ENCODE data around the gene NR6A1.

Gene NR6A1

GRCh38 chr9:124550072-124550471 is 221.0 kb downstream of the NR6A1 start:
- TF ChIP-seq CTCF (IDR thresholded peaks at IDR 0.05), result no peak
- no peaks in the 10 kb centered on the region for H3K79me2 ChIP-seq
- H3K27me3 ChIP-seq (ENCODE audit: control insufficient read depth, insufficient read depth, low read length), result no peaks in the 10 kb centered on the region
- no peak overlapping the region for H3K9ac ChIP-seq
- H3K27ac ChIP-seq, result no peak overlapping the region
- peaks cover 2% of the 10 kb centered on the region for H3K4me1 ChIP-seq
- H3K36me3 ChIP-seq (ENCODE audit: control insufficient read depth, insufficient read depth, low read length), result no peaks in the 10 kb centered on the region
- H3K9me3 ChIP-seq (ENCODE audit: control insufficient read depth, low read length), result no peaks in the 10 kb centered on the region
- no peak overlapping the region for H3K4me3 ChIP-seq (ENCODE audit: low read depth, low read length)
- no peak overlapping the region for H2AFZ ChIP-seq
- H3K4me2 ChIP-seq (ENCODE audit: low read length), result no peak overlapping the region

GRCh38 chr9:124549016-124549415 is 222.1 kb downstream of the NR6A1 start:
- no peaks in the 10 kb centered on the region for H3K79me2 ChIP-seq
- no peaks in the 10 kb centered on the region for H3K27me3 ChIP-seq (ENCODE audit: control insufficient read depth, insufficient read depth, low read length)
- no peak overlapping the region for H3K27ac ChIP-seq
- H3K9ac ChIP-seq, result no peak overlapping the region
- no peak overlapping the region for H3K4me3 ChIP-seq (ENCODE audit: low read depth, low read length)
- no peak overlapping the region for H2AFZ ChIP-seq
- no peaks in the 10 kb centered on the region for H3K9me3 ChIP-seq (ENCODE audit: control insufficient read depth, low read length)
- no peaks in the 10 kb centered on the region for H3K36me3 ChIP-seq (ENCODE audit: control insufficient read depth, insufficient read depth, low read length)
- H3K4me1 ChIP-seq, result peaks cover 2% of the 10 kb centered on the region
- TF ChIP-seq CTCF (IDR thresholded peaks at IDR 0.05), result no peak
- H3K4me2 ChIP-seq (ENCODE audit: low read length), result no peak overlapping the region

GRCh38 chr9:124544535-124544934 is 226.6 kb downstream of the NR6A1 start:
- no peaks in the 10 kb centered on the region for H3K4me1 ChIP-seq
- TF ChIP-seq CTCF (IDR thresholded peaks at IDR 0.05), result no peak

GRCh38 chr9:124541824-124542223 is 229.3 kb downstream of the NR6A1 start:
- H3K9me3 ChIP-seq (ENCODE audit: control insufficient read depth, low read length), result no peaks in the 10 kb centered on the region
- no peak overlapping the region for H3K9ac ChIP-seq
- no peak overlapping the region for H2AFZ ChIP-seq
- no peaks in the 10 kb centered on the region for H3K36me3 ChIP-seq (ENCODE audit: control insufficient read depth, insufficient read depth, low read length)
- TF ChIP-seq CTCF (IDR thresholded peaks at IDR 0.05), result no peak
- no peak overlapping the region for H3K4me2 ChIP-seq (ENCODE audit: low read length)
- H3K27ac ChIP-seq, result no peak overlapping the region
- no peak overlapping the region for H3K4me3 ChIP-seq (ENCODE audit: low read depth, low read length)
- H3K27me3 ChIP-seq (ENCODE audit: control insufficient read depth, insufficient read depth, low read length), result no peaks in the 10 kb centered on the region
- H3K79me2 ChIP-seq, result no peaks in the 10 kb centered on the region
- no peaks in the 10 kb centered on the region for H3K4me1 ChIP-seq

More at GRCh38 chr9:124544535-124544934, 226.6 kb downstream of the NR6A1 start:
- Histone ChIP-seq H3K9me3 (ENCODE audit: control insufficient read depth, low read length) (no peaks in the 10 kb centered on the region), H2AFZ (no peak overlapping the region), H3K27me3 (ENCODE audit: control insufficient read depth, insufficient read depth, low read length) (no peaks in the 10 kb centered on the region), H3K36me3 (ENCODE audit: control insufficient read depth, insufficient read depth, low read length) (no peaks in the 10 kb centered on the region), H3K4me2 (ENCODE audit: low read length) (no peak overlapping the region), H3K9ac (no peak overlapping the region), H3K79me2 (no peaks in the 10 kb centered on the region), H3K27ac (no peak overlapping the region), H3K4me3 (ENCODE audit: low read depth, low read length) (no peak overlapping the region)

- Histone ChIP-seq H3K27ac (no peak overlapping the region), H2AFZ (no peak overlapping the region), H3K9ac (no peak overlapping the region), H3K36me3 (ENCODE audit: control insufficient read depth, insufficient read depth, low read length) (no peaks in the 10 kb centered on the region), H3K27me3 (ENCODE audit: control insufficient read depth, insufficient read depth, low read length) (no peaks in the 10 kb centered on the region), H3K4me3 (ENCODE audit: low read depth, low read length) (no peak overlapping the region), H3K4me2 (ENCODE audit: low read length) (no peak overlapping the region), H3K79me2 (no peaks in the 10 kb centered on the region), H3K4me1 (no peaks in the 10 kb centered on the region), H3K9me3 (ENCODE audit: control insufficient read depth, low read length) (no peaks in the 10 kb centered on the region)
- no peak for TF ChIP-seq CTCF (IDR thresholded peaks at IDR 0.05)
Observed at GRCh38 chr9:124537926-124538325, 233.2 kb downstream of the NR6A1 start.

Data from parathyroid adenoma (tissue), 2 donors.